Progenitor cell of endocrine pancreas (in vitro differentiated cells): ENCODE data around the gene CMYA5. TPM values are rescaled to one million over a fixed set of nuclear protein-coding genes. Genes with fewer than 3 reads are reported as not detected.

Experiments used
- DNase-seq: peaks from one replicate; pipeline ENCODE4 v3.0.0; 2021; ENCODE audit warnings: low spot score; ENCODE audit not compliant: unreplicated experiment
- H3K27ac Mint-ChIP-seq: 2 replicates; pipeline ENCODE4 v1.8.0; 2021; ENCODE audit warnings: mild to moderate bottlenecking, moderate library complexity, mixed read lengths
- H3K27me3 Mint-ChIP-seq: 2 replicates; pipeline ENCODE4 v1.8.0; 2021; ENCODE audit warnings: mixed read lengths
- H3K36me3 Mint-ChIP-seq: 2 replicates; pipeline ENCODE4 v1.8.0; 2022; ENCODE audit warnings: mixed read lengths; ENCODE audit not compliant: insufficient read depth
- H3K4me1 Mint-ChIP-seq: 2 replicates; pipeline ENCODE4 v1.8.0; 2021; ENCODE audit warnings: low read depth, mixed read lengths
- H3K4me3 Mint-ChIP-seq: 2 replicates; pipeline ENCODE4 v1.8.0; 2021; ENCODE audit warnings: low read depth, mild to moderate bottlenecking, moderate library complexity, mixed read lengths
- H3K9me3 Mint-ChIP-seq: 2 replicates; pipeline ENCODE4 v1.8.0; 2021; ENCODE audit warnings: low read depth, mixed read lengths
- CTCF ChIP-seq: fragments of 200-600 bp; sonication (generic); IDR thresholded peaks from one replicate; pipeline ENCODE4 v1.5.0; 2021; ENCODE audit warnings: antibody characterized with exemption, mild to moderate bottlenecking; ENCODE audit not compliant: unreplicated experiment
- total RNA-seq: library from RNA; stranded (reverse); gene quantifications from 2 replicates; pipeline ENCODE4 v1.2.1, GENCODE V29; 2021

The CMYA5 gene
- total RNA-seq, 1 donor from 2014 or later: 1.1 TPM

GRCh38 chr5:79791843-79792242 lies 102.2 kb downstream of the CMYA5 start:
- no peak for TF ChIP-seq CTCF
- H3K27me3 Mint-ChIP-seq: no peaks in the 10 kb centered on the region
- no peak for DNase-seq
- peaks cover 4% of the 10 kb centered on the region for H3K36me3 Mint-ChIP-seq
- peaks cover 3% of the 10 kb centered on the region for H3K4me1 Mint-ChIP-seq
- H3K27ac Mint-ChIP-seq: no peak overlapping the region
- no peaks in the 10 kb centered on the region for H3K9me3 Mint-ChIP-seq
- H3K4me3 Mint-ChIP-seq: no peak overlapping the region

GRCh38 chr5:79792463-79792862 lies 102.8 kb downstream of the CMYA5 start:
- Mint-ChIP-seq H3K4me3 (no peak overlapping the region), H3K4me1 (peaks cover 3% of the 10 kb centered on the region), H3K27ac (no peak overlapping the region), H3K36me3 (peaks cover 4% of the 10 kb centered on the region), H3K9me3 (no peaks in the 10 kb centered on the region), H3K27me3 (no peaks in the 10 kb centered on the region)
- no peak for DNase-seq
- no peak for TF ChIP-seq CTCF

GRCh38 chr5:79793304-79793703 lies 103.7 kb downstream of the CMYA5 start:
- TF ChIP-seq CTCF: no peak
- Mint-ChIP-seq H3K27ac (no peak overlapping the region), H3K36me3 (peaks cover 2% of the 10 kb centered on the region), H3K4me3 (no peak overlapping the region), H3K27me3 (no peaks in the 10 kb centered on the region), H3K9me3 (no peaks in the 10 kb centered on the region), H3K4me1 (no peaks in the 10 kb centered on the region)
- no peak for DNase-seq

GRCh38 chr5:79793722-79794121 lies 104.1 kb downstream of the CMYA5 start:
- DNase-seq: no peak
- Mint-ChIP-seq H3K27ac (no peak overlapping the region), H3K4me1 (no peaks in the 10 kb centered on the region), H3K4me3 (no peak overlapping the region), H3K9me3 (no peaks in the 10 kb centered on the region), H3K36me3 (peaks cover 2% of the 10 kb centered on the region), H3K27me3 (no peaks in the 10 kb centered on the region)
- TF ChIP-seq CTCF: no peak

- H3K4me1 Mint-ChIP-seq: no peaks in the 10 kb centered on the region
- no peak overlapping the region for H3K27ac Mint-ChIP-seq
- peaks cover 2% of the 10 kb centered on the region for H3K36me3 Mint-ChIP-seq
- no peak overlapping the region for H3K4me3 Mint-ChIP-seq
- no peak for TF ChIP-seq CTCF
- H3K27me3 Mint-ChIP-seq: no peaks in the 10 kb centered on the region
- no peak for DNase-seq
- no peaks in the 10 kb centered on the region for H3K9me3 Mint-ChIP-seq
Measured at GRCh38 chr5:79794347-79794746, 104.7 kb downstream of the CMYA5 start.
